ENCODE data around the gene ANAPC15. TPM values are rescaled to one million over a fixed set of nuclear protein-coding genes. Genes with fewer than 3 reads are reported as not detected.

Gene ANAPC15
- total and polyA plus RNA-seq, 9 of the 15 experiments (the other 6 are each of a cell fraction or from before 2014, with no cell fraction given) = 53.0 to 254 (median 75.7) TPM

GRCh38 chr11:72069787-72070251 lies 42.7 kb downstream of the ANAPC15 start (continued):
- TF ChIP-seq MTF1 (CRISPR knock-in tag; IDR thresholded peaks at IDR 0.05; ENCODE audit: borderline replicate concordance) (no peak), NFIC (IDR thresholded peaks at IDR 0.05) (no peak), MITF (IDR thresholded peaks at IDR 0.05) (no peak), MAZ (CRISPR knock-in tag; conservative IDR thresholded peaks at IDR 0.05 in 1 of 2, IDR thresholded peaks at IDR 0.05 in 1 of 2) (peak in 1 of 2 experiments; percentile 69; a peak in 2 of 4 replicates), ZNF57 (CRISPR knock-in tag; IDR thresholded peaks at IDR 0.05) (no peak), MEF2D (tag; conservative IDR thresholded peaks at IDR 0.05; ENCODE audit: low read depth) (0 out of 2 replicates have a peak, but pooled peaks have one; percentile 30), RAD21 (CRISPR knock-in tag; conservative IDR thresholded peaks at IDR 0.05 in 1 of 2, IDR thresholded peaks at IDR 0.05 in 1 of 2) (no peak), THRA (IDR thresholded peaks at IDR 0.05) (no peak), CBX3 (IDR thresholded peaks at IDR 0.05; ENCODE audit: borderline replicate concordance in 1 of 2, low read length in 2 of 2) (no peak), HDAC2 (IDR thresholded peaks at IDR 0.05) (no peak), MNT (conservative IDR thresholded peaks at IDR 0.05) (no peak), KHSRP (IDR thresholded peaks at IDR 0.05) (no peak), PTRF (tag; IDR thresholded peaks at IDR 0.05) (no peak), BRD4 (IDR thresholded peaks at IDR 0.05) (no peak), SPI1 (IDR thresholded peaks at IDR 0.05; ENCODE audit: borderline replicate concordance, low read depth, low read length) (no peak), NCOR1 (IDR thresholded peaks at IDR 0.05) (no peak), PTBP1 (IDR thresholded peaks at IDR 0.05; ENCODE audit: low read depth, low read length) (no peak), SIN3B (IDR thresholded peaks at IDR 0.05; ENCODE audit: low read depth) (no peak), ZNF282 (CRISPR knock-in tag; IDR thresholded peaks at IDR 0.05) (no peak), ETV1 (tag; conservative IDR thresholded peaks at IDR 0.05; ENCODE audit: low read depth) (no peak), GATAD2A (IDR thresholded peaks at IDR 0.05) (no peak), JUN (IDR thresholded peaks at IDR 0.05; ENCODE audit: borderline replicate concordance, low read depth, low read length) (no peak), JUN (CRISPR knock-in tag; IDR thresholded peaks at IDR 0.05; ENCODE audit: borderline replicate concordance) (no peak), ZNF217 (CRISPR knock-in tag; IDR thresholded peaks at IDR 0.05) (no peak), GTF2B (IDR thresholded peaks at IDR 0.05; ENCODE audit: extremely low read depth, insufficient read length) (no peak), NFYB (IDR thresholded peaks at IDR 0.05; ENCODE audit: extremely low read depth, insufficient read length) (no peak), SOX6 (IDR thresholded peaks at IDR 0.05) (no peak)
